ENCODE measurements around the gene WDR64.
"Not testable (repeated sequence)": the region's sequence is repeated elsewhere in the genome, so short reads cannot be mapped to it uniquely, and the experiment has no call there.

Gene WDR64

GRCh38 chr1:241654641-241655040, 2.6 kb downstream of the WDR64 start:
- in situ Hi-C loops (cut with HindIII; ENCODE audit: low sequenced_read_pairs): no loop called here

- in situ Hi-C loops (cut with HindIII; ENCODE audit: low sequenced_read_pairs): no loop called here
These were observed 6.2 kb downstream of the WDR64 start for GRCh38 chr1:241658081-241658793.

GRCh38 chr1:241659016-241659415, 6.9 kb downstream of the WDR64 start:
- in situ Hi-C loops (cut with HindIII; ENCODE audit: low sequenced_read_pairs): not testable (repeated sequence)

GRCh38 chr1:241660424-241660972, 8.4 kb downstream of the WDR64 start:
- in situ Hi-C loops (cut with HindIII; ENCODE audit: low sequenced_read_pairs): no loop called here

- in situ Hi-C loops (cut with HindIII; ENCODE audit: low sequenced_read_pairs): no loop called here
These were observed 14.3 kb downstream of the WDR64 start for GRCh38 chr1:241666419-241666818.

GRCh38 chr1:241672301-241672700, 20.2 kb downstream of the WDR64 start:
- in situ Hi-C loops (cut with HindIII; ENCODE audit: low sequenced_read_pairs): no loop called here

- in situ Hi-C loops (cut with HindIII; ENCODE audit: low sequenced_read_pairs): no loop called here
These were observed 22.8 kb downstream of the WDR64 start for GRCh38 chr1:241674805-241675384.

- in situ Hi-C loops (cut with HindIII; ENCODE audit: low sequenced_read_pairs): no loop called here
These were observed 23.9 kb downstream of the WDR64 start for GRCh38 chr1:241675983-241676382.

- in situ Hi-C loops (cut with HindIII; ENCODE audit: low sequenced_read_pairs): no loop called here
These were observed 25.1 kb downstream of the WDR64 start for GRCh38 chr1:241677201-241677600.

- in situ Hi-C loops (cut with HindIII; ENCODE audit: low sequenced_read_pairs): no loop called here
These were observed 26.5 kb downstream of the WDR64 start for GRCh38 chr1:241678536-241678935.

- in situ Hi-C loops (cut with HindIII; ENCODE audit: low sequenced_read_pairs): no loop called here
These were observed 27.3 kb downstream of the WDR64 start for GRCh38 chr1:241679404-241679803.

- in situ Hi-C loops (cut with HindIII; ENCODE audit: low sequenced_read_pairs): no loop called here
These were observed 27.9 kb downstream of the WDR64 start for GRCh38 chr1:241679961-241680360.

- in situ Hi-C loops (cut with HindIII; ENCODE audit: low sequenced_read_pairs): not testable (repeated sequence)
These were observed 29.9 kb downstream of the WDR64 start for GRCh38 chr1:241681861-241682448.

GRCh38 chr1:241682921-241683320, 30.8 kb downstream of the WDR64 start:
- in situ Hi-C loops (cut with HindIII; ENCODE audit: low sequenced_read_pairs): no loop called here

- in situ Hi-C loops (cut with HindIII; ENCODE audit: low sequenced_read_pairs): no loop called here
These were observed 32.0 kb downstream of the WDR64 start for GRCh38 chr1:241684108-241684507.

GRCh38 chr1:241688940-241689368, 36.9 kb downstream of the WDR64 start:
- in situ Hi-C loops (cut with HindIII; ENCODE audit: low sequenced_read_pairs): no loop called here

GRCh38 chr1:241695246-241696171, 43.4 kb downstream of the WDR64 start:
- in situ Hi-C loops (cut with HindIII; ENCODE audit: low sequenced_read_pairs): no loop called here

- in situ Hi-C loops (cut with HindIII; ENCODE audit: low sequenced_read_pairs): no loop called here
These were observed 44.2 kb downstream of the WDR64 start for GRCh38 chr1:241696172-241696814.

- in situ Hi-C loops (cut with HindIII; ENCODE audit: low sequenced_read_pairs): no loop called here
These were observed 44.9 kb downstream of the WDR64 start for GRCh38 chr1:241696815-241697639.

- in situ Hi-C loops (cut with HindIII; ENCODE audit: low sequenced_read_pairs): no loop called here
These were observed 45.5 kb downstream of the WDR64 start for GRCh38 chr1:241697640-241698018.
